GM12873 (cell line): ENCODE results near the gene RADIL.

Experiments used
- TF ChIP-seq, protein P1 (sequence below): IDR thresholded peaks from 2 replicates; pipeline ENCODE4 v1.5.1; 2012; ENCODE audit warnings: low read depth, mild to moderate bottlenecking, moderate library complexity, low read length, control low read depth; ENCODE audit not compliant: insufficient read depth; ENCODE audit errors: missing control alignments

Gene RADIL

DNA sequence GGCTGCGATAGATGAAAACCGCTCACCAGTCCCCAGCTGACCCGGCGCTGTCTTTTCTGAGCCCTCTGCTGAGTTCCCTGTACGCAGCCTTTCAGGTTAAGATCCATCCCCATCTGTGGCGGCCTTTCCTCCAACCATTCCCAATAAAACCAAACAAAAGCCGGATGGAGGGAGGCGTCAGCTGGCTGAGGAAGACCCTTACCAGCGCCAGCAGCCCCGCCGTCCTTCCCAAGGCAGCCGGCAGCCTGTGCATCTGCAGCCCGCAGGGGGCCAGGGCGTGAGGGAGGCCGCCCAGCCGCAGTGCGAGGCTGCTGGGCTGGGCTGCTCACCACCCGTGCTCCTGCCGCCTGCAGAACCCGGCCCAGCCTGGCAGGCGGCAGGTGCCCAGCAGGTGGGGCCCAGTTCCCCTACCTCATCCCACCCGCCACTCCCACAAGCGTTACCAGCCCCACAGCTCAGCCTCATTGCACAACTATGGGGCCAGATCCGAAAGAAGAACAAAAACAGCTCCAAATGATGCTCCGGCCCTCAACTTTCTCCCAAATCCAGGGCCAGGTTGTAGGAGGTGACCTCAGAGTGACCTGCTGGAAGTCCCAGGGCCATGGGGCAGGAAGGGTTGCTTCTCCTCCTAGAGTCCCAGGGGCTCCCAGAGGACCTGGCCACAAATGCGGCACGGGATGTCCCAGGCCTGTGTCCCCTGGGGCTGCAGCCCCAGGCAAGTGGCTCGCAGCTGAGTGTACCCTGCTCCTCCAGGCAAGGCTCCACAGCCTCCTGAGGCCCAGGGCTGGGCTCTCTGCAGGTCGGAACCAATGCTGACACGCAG is 45.5 kb downstream of the RADIL start:
- TF ChIP-seq, protein P1, sequence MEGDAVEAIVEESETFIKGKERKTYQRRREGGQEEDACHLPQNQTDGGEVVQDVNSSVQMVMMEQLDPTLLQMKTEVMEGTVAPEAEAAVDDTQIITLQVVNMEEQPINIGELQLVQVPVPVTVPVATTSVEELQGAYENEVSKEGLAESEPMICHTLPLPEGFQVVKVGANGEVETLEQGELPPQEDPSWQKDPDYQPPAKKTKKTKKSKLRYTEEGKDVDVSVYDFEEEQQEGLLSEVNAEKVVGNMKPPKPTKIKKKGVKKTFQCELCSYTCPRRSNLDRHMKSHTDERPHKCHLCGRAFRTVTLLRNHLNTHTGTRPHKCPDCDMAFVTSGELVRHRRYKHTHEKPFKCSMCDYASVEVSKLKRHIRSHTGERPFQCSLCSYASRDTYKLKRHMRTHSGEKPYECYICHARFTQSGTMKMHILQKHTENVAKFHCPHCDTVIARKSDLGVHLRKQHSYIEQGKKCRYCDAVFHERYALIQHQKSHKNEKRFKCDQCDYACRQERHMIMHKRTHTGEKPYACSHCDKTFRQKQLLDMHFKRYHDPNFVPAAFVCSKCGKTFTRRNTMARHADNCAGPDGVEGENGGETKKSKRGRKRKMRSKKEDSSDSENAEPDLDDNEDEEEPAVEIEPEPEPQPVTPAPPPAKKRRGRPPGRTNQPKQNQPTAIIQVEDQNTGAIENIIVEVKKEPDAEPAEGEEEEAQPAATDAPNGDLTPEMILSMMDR: no peak

DNA sequence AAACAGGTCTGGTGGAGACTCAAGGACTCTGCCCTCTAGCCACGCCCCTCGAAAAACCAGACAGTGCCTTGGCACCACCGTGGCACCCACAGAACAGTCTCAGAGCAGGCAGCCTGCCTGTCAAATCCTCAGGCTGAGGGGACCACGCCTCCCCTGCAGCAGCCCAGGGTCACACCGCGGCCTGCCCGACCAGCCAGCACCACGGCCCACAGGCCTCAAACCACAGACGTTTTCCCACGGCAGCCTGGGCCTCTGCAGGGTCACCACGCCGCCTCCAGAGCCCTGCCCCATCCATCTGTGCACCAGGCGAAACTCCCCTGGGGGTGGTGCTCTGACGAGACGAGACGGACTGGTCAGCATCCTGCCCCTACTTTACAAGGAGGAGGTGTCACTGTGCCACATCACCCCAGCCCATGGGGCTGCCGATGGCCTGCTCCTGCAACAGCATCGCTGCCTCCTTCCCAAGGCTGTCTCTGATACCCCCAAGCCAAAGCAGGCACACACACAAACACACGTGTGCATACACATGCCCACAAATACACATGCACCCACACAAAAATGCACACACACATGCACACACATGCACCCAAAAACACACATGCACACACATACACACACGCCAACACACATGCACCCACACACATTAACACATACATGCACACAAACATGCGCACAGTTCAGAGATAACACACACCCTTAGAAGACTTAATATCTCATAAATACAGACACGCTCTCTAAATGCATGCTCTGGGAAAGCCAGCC is 46.3 kb downstream of the RADIL start:
- TF ChIP-seq, protein P1: no peak

DNA sequence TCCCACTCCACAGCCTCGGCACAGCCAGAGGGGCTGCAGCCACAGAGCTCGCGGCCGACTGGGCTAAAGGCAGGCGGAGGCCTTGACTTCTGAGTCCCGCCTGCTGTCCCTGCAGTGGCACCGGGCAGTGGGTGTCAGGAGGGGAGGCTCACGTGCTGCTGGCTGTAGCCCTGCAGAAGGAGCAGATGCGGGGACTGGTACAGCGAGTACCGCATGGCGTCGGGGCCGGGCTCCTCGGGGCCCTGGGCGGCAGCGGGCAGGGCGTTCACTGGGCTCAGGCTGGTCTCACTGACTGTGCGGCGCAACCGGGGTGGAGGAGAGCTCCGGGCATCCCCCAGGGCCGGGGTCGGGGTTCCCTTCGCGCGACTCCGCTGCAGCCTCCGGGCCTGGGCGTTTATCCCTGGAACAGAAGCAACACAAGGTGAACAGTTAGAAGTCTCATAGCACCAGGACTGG is 47.3 kb downstream of the RADIL start:
- TF ChIP-seq, protein P1: no peak

DNA sequence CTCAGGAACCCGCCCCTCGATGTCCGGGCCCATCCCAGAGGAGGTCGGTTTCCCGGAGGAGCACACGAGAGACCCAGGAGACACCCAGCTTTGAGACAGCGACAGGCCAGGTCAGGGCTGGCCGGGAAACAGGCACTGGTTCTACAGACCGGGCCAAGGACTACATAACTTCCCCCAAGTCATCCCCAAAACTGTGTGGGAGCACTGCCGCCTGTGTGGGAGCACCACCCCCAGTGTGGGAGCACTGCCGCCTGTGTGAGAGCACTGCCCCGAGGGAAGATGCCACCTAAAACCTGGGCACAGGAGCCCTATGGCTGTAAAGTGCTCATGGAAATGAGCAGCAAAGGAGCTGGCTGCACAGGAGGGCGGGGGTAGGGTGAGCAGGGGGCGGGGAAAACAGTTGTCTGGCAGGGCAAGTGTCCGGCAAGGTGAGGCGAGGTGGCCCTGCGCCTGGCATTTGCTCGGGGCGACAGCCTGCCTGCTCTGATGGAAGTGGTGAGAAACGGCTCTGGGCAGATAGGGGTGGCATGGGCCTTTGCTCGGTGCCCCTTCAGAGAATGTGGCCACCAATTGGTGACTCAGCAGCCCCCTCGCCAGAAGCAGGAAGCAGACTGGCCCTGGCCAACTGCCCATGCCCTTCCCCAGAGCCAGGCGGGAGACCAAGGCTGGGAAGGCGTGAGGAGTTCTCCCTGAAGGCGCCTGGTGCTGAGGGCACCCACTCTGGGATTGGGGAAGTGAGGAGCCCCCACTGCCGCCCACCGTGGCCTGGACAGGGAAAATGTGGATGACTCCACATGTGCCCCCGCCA is 47.9 kb downstream of the RADIL start:
- TF ChIP-seq, protein P1: no peak

DNA sequence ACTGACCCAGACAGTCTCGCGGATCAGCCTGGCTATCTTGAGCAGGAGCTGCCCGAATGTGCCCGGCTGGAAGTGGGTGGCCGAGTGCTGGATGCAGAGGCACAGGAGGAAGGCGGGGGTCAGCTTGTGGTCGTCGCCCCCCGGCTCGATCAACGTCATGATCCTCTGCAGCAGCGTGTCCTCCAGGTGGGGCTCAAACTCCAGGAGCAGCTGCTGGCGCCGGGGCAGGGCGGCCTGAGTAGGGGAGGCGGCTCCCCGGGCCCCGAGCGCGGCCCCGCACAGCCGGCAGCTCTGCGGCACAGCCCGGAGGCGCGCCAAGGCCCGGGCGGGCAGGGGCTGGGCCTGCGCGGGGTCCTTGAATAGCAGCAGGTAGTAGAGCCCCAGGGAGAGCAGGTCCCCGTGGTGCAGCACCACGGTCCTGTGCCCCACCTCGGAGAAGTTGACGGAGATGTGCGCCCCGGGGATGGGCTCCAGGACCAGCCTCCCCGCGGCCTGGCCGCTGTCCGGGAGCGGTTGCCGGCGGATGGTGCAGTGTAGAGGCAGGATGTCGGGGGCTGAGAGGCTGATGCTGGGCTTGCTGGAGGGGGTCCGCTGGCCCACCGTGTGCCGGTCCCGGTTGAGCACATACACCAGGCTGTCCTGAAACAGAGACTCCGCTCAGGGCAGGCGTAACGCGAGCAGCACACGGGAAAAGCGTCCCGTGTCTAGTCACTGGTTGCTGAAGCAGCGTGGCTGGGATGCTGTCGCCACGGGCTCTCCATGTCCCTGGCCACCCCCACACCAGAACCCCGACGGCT is 48.7 kb downstream of the RADIL start:
- TF ChIP-seq, protein P1: no peak

DNA sequence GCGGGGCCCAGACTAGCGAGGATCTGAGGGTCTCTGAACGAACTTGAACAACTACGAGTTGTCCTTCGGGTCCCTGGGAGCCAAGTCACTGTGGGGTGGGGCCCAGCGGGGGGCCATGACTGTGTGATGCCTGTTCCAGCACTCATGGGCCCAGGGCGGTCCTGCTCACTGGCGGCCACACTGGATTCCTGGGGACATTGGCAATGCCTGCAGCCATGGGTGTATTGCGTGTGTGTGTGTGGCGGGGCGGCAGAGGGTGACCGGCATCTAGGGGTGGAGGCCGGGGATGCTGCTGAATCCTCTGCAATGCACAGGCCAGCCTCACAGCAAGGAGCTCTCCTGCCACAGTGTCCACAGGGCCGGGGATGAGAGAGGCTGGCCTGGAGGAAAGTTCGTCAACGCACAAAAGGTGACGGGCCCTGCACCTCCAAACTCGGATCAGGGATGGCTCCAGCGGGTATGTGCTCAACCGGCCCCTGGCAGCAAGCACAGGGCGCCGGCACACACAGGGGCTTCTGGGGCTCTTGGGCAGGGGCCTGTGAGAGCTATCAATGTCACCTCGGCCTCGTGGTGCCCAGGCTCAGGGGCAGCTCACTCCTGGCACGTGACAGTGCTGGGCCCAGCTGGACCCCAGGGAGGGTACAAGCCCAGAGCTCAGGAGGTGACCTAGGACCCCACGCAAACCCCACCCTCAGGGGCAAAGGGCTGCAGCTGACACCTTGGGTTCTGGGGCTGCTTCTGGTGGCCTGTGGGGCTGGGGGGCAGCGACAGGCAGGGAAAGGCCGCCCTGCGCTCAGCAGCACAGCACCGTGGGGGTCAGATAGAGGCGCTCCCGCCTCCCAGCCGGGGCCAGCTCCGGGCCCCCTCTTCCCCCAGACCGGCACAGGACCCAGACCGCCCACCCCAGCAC is 49.6 kb downstream of the RADIL start:
- TF ChIP-seq, protein P1: no peak
